Iris pigment epithelial cell (primary cell): ENCODE data around the gene SPRYD3.
"Not testable (repeated sequence)": the region's sequence is repeated elsewhere in the genome, so short reads cannot be mapped to it uniquely, and the experiment has no call there.

Source experiments
- DNase-seq: peaks from one replicate; pipeline ENCODE4 v3.0.0-alpha.2; 2011; ENCODE audit warnings: low read depth

The SPRYD3 gene

GRCh38 chr12:53101931-53102781 lies 23.0 kb upstream of the SPRYD3 start:
- no peak for DNase-seq

DNA sequence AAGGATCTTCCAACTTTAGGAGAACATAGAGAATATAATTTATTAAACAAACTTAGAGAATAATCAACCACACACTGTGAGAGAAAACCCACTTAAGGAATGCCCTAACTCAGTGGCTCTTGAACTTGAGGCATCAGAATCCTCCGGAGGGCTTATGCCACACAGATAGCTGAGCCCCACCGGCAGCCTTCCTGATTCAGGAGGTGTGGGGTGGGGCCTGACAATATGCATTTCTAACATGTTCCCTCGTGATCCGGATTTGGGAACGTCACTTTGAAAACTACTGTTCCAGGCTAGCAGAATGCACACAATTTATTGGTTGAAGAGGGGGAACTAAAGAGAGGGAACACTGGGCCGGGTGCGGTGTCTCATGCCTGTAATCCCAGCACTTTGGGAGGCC lies 22.1 kb upstream of the SPRYD3 start:
- DNase-seq, result no peak

DNA sequence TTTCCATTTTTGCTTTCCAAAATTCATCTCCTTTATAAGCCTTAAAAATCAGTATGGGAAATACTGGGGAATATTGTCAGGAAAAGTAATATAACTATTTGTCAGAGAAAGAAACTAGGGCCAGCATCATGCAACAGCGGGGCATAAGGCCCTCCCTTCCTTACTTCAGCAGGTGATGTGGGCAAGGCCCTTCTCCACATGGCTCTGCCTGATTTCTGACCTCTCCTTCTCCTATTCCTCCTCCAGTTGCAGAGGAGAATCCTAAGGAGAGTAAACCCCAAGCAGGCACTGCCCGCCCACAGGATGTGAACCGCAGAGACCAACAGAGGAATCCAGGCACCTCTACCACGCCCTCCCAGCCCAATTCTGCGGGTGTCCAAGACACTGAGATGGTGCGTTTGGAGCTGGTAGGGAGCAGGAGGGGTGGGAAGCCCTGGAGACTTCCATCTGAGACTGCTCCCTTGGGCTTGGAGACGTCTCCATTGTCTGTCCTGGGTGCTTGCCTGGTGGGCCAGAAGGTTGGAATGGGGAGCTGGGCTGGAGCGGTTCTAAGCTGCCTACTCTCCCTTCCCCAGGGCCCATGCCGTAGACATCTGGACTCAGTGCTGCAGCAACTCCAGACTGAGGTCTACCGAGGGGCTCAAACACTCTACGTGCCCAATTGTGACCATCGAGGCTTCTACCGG lies 21.4 kb upstream of the SPRYD3 start:
- DNase-seq, result no peak

DNA sequence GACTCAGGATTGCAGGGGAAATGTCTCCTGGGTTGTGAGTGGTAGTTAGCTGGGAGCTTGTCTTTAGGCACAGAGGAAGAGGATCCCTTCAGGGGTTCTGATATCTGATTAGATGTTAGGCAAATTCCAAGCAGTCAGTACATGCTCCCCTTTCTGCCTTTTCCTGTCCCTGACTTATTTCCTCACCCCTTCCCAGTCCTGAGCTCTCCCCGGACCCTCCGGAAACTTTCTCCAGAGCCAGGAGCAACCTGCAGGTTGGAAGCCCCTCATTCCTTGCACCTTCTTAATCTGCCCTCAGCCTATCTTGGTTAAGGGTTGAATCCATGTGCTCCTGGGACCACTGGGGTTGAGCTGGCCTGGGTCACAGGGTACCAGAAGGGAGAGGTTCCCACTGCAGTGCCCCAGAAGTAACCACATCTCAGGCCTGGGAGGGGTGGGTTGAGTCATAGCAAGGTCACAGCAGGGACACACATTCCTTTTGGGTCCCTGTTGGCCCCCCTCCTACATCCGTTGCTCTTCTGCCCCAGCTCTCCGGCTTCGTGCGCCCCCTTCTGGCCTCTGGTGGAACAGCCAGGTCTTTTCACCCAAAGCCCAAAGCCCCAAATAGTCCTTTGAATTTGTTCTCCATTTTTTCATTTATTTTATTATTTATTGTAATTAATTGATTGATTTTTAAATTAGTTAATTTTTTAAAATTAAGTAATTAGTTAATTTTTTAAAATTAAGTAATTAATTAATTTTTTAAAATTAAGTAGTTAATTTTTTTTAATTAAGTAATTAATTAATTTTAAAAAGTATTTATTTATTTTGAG lies 20.1 kb upstream of the SPRYD3 start:
- DNase-seq, result peak; percentile 96

DNA sequence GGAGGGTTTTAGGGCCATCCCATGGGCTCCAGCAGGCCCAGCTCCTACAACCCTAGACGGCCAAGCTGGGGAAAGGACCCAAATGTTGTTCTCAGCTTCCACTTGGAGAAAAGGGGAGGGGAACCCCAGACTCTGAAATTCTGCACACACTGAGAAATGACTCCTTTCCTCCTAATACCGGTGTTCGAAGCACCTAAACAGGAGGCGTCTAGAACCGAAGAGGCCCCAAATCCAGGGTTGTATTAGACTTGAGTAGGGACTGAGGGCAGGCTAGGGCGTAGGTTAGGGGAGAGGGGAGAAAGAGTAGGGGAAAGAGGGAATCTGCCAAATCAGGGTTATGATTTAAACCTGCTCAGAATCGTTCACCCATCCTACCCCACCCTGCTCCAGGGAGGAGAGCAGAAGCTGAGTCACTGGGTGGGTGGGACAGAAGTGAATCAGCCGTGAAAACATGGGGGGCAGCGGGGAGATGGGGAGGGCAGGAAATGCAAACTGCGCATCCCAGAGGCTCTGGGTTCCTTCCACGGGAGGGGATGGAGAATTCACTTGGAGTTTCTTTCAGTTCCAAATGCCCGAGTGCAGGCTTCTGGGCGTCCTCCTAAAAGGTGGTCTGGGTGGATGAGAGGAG lies 19.3 kb upstream of the SPRYD3 start:
- peak; percentile 74 for DNase-seq

GRCh38 chr12:53097564-53098353 lies 18.6 kb upstream of the SPRYD3 start, which contains the start of gene IGFBP6:
IGFBP6 (plus strand) TSS chr12:53097667; CDS start chr12:53097718, 51 bp downstream.
- peak; percentile 49 for DNase-seq

- peak; percentile 20 for DNase-seq
Observed at GRCh38 chr12:53097207-53097563, 18.0 kb upstream of the SPRYD3 start.

DNA sequence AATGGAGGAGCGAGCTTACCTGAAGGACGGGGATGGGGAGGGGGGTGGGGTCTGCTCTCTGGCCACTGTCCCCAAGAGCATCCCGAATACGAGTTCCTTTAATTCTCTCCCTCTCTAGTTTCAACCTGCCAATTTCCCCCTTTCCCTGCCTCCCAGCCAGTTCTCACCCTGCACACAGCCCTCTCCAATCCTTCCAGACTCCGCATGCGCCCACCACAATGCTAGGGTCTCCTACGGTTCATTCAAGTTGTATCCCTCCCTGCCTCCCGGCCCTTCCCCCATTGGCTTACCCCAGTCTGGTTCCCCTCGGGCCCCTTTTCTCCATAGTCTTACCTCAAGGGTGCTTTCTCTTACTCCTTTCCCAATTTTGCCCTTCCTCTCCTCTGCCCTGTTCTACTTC lies 17.6 kb upstream of the SPRYD3 start:
- DNase-seq, result no peak

- DNase-seq, result peak; percentile 54
Observed at GRCh38 chr12:53096089-53096741, 17.0 kb upstream of the SPRYD3 start.

- DNase-seq, result not testable (repeated sequence)
Observed at GRCh38 chr12:53095596-53095895, 16.4 kb upstream of the SPRYD3 start.

DNA sequence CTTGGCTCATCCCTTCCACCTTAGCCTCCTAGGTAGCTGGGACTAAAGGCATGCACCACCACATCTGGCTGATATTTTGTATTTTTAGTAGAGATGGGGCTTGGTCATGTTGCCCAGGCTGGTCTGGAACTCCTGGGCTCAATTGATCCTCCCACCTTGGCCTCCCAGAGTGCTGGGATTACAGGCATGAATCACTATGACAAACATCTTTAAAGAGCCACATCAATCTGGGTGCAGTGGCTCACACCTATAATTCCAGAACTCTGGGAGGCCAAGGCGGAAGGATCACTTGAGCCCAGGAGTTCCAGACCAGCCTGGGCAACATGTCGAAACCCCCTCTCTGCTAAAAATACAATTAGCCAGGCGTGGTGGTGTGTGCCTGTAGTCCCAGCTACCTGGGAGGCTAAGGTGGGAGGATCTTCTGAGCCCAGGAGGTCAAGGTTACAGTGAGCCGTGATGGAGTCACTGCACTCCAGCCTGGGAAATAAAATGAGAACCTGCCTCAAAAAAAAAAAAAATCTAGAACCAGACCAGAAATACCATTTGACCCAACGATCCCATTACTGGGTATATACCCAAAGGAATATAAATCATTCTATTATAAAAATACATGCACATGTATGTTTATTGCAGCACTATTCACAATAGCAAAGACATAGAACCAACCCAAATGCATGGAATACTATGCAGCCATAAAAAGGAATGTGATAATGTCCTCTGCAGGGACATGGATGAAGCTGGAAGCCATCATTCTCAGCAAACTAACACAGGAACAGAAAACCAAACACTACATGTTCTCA lies 15.8 kb upstream of the SPRYD3 start:
- DNase-seq, result not testable (repeated sequence)

DNA sequence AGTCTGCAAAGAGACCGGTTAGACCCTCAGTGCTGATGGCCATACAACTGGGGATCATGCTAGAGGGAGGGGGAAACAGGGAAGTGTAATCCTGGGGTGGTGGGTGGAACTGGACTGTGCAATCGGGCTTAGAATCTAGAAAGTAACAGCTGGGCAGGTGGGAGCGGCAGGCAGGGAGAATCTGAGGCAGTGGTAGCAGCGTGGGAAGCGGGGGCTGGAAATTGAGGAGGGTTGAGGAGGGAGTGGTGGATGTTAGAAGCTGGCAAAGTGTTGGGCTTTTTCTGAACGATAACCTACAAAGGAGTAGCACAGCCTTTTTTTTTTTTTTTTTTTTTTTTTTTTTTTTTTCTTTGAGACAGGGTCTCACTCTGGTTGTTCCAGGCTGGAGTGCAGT lies 15.2 kb upstream of the SPRYD3 start:
- DNase-seq, result no peak

- DNase-seq, result peak; percentile 30
Observed at GRCh38 chr12:53093777-53094393, 14.7 kb upstream of the SPRYD3 start.

DNA sequence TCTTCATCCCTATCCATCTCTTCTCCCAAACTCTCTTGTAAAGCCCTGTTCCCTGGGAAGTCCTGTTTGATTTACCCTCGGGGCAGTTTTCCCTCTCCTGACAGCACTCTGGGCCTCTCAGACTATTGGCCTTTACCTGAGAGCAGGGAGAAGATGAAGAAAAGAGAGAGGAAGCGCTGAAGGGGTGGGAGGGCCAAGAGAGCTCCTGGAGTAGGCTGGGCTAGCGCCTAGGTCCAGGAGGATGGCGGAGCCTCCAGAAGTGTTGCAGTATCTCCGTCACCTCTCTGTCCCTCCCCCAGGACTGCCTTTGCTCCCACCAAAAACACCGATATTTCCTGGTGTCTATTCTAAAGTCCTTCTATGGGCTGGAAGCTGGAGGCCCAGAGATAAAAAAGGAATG lies 12.6 kb upstream of the SPRYD3 start:
- DNase-seq, result no peak

- no peak for DNase-seq
Observed at GRCh38 chr12:53090554-53090953, 11.4 kb upstream of the SPRYD3 start.

- no peak for DNase-seq
Observed at GRCh38 chr12:53090105-53090504, 10.9 kb upstream of the SPRYD3 start.

GRCh38 chr12:53086361-53086760 lies 7.2 kb upstream of the SPRYD3 start:
- no peak for DNase-seq

DNA sequence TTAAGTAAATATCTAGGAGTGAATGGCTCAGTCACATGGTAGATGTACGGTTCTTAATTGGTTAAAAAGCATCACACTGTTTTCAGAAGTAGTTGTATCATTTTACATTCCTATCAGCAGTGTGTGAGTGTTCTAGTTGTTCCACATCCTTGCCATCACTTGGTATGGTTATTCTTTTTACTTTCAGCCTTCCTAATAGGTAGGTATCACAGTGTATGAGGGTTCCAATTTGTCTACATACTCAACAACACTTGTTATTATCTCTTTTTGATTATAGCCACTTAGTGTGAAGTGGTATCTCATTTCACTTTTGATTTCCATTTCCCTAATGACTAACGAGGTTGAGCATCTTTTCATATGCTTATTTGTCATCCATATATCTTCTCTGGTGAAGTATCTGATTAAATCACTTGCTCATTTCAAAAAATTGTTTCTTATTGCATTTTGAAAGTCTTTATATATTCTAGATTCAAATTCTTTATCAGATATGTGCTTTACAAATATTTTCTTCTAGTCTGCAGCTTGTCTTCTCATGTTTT lies 3.5 kb upstream of the SPRYD3 start:
- no peak for DNase-seq
